Left colon (tissue), 2 donors: ENCODE measurements around the gene TTLL9. TPM values are rescaled to one million over a fixed set of nuclear protein-coding genes. Genes with fewer than 3 reads are reported as not detected.

Source experiments
- ATAC-seq: fragments of 200-7000 bp; cut with Tn5 transposase; one replicate; pipeline ENCODE4 v1.9.1; 2020; ENCODE audit warnings: mild to moderate bottlenecking, moderate library complexity
- DNase-seq, 2 donors: peaks; one replicate each; pipeline ENCODE4 v3.0.0-alpha.2; 2020
- intact Hi-C, 2 donors: fragments of 100-400 bp; cut with DNase I in 1 of 2; cut with micrococcal nuclease in 1 of 2; formaldehyde crosslinking; loops; one replicate each; pipeline versions ENCODE4 v1.11.2 to v1.14.0; 2022; cut with DNase I, micrococcal nuclease
- total RNA-seq, 2 donors: library from RNA; stranded (reverse); fragmentation: NEBNext Ultra II Directional; extraction: Animal tissue kit (Norgen Biotek cat#: 25700); gene quantifications; one replicate each; pipeline ENCODE4 v1.2.1, GENCODE V29; 2021
- donor health status: DM: no; HTN: no; CAD: no.
- donor health status: DM: yes; HTN: yes; CAD: no.

TTLL9 gene
- total RNA-seq, 2 donors from 2014 or later: 0.14 TPM; not detected in 1

DNA sequence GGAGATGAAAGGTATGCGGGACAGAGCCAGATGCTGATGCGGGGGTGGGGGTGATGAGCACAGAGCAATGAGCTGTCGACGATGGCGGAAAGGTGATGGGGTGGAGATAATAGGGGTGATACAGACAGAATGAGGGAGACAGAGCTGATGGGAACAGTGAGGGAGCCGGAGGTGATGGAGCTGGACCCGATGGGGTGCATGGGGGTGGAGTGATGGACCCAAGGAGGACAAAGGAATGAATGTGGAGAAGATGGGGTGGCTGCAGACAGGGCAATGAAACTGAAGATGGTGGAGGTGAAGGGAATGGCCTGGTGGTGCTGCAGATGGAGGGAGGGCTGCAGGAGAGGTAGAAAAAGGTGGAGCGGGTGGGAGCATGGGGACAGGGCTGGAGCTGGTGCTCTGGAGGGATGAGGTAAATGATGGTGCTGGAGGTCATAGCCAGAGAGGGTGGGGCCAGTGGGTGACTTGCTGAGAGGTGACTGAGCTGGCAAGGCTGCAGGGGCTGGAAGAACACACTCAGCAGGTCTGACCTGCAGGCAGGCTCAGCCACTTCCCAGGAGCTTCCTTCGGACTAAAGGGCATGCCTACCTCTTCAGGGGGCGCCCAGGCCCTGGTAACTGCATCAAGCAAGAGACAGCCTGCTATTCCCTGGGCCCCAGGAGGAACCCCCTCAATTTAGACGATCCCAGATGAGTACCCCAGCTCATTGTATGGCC is 19.0 kb upstream of the TTLL9 start:
- intact Hi-C loops: no loop called here
- ATAC-seq: no peak
- no peak for DNase-seq

DNA sequence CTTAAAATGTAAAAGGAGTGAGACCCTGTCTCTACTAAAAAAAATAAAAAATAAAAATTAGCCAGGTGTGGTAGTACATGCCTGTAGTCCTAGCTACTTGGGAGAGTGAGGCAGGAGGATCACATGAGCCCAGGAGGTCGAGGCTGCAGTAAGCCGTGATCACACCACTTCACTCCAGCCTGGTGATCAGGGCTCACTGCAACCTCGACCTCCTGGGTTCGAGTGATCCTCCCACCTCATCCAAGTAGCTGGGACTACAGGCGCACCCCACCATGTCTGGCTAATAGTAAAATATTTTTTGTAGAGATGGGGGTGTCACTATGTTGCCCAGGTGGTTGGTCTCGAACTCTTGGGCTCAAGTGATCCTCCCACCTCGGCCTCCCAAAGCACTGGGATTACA is 17.0 kb upstream of the TTLL9 start:
- intact Hi-C loops: loop anchor here in 1 of 2 donors (2.0 kb wide), 1 partner anchor 99 kb away; the partner anchor contains the start of gene PDRG1
- no peak for ATAC-seq
- no peak for DNase-seq

DNA sequence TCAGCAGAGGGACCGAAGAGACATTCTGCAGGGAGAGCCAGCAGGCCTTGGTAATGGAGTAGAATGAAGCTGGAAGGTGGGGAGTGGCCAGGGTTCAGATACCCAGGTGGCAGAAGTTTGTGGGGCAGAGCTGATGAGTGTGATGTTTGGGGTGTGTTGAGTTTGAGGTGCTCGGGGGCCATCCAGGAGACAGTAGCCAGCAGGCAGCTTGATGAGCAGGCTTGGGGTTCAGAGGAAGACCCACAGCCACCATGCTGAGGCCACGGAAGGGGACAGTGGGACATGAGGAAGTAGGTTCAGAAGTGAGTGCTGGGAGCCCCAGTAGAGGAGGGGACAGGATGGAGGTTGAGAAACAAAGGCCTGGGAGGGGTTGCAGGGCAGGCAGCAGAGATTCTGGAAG is 13.9 kb upstream of the TTLL9 start:
- intact Hi-C loops: no loop called here
- ATAC-seq: no peak
- no peak for DNase-seq

DNA sequence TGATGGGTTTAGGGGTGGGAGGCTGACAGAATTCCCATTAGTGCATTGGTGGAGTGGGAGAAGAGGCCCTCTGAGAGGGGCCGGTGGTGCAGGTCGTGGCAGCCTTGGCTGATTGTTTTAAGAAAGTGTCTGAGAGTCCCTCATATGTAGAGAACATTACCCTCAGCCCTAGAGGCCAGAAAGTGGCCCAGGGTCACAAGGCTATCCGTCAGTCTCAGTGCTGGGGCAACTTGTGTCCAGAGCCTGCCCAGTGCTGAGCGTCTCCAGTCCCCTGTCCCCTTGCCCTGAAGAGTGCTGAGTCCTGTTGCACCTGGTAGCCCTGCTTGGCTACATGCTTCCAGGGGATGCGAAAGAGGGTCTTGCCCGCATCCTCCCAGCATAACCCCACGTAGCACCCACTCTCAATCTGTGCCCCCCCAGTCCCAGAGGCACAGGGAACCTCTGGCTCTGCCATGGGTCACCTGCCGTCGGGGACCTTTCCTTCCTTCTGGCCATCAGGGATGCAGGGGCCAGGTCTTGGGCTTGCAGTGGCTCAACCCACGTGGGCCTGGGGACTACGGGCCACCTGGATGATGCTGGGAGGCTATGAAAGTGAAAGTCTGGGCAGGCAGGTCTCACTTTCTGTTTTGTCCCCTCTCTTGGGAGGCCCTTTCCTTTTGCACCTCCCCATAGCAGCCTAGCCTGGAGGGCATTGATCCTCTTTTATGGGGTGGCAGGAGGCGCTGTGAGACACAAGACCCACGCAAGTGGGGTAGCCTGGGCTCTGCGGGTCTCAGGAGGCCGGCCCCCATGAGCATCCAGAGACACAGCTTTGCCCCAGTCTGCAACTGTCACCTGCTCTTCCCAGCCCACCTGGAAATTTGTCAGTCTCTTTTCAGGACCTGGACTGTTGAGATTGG is 12.3 kb upstream of the TTLL9 start:
- peak in 1 of 2 donors; percentile 16 for DNase-seq
- ATAC-seq: no peak
- intact Hi-C loops: no loop called here

DNA sequence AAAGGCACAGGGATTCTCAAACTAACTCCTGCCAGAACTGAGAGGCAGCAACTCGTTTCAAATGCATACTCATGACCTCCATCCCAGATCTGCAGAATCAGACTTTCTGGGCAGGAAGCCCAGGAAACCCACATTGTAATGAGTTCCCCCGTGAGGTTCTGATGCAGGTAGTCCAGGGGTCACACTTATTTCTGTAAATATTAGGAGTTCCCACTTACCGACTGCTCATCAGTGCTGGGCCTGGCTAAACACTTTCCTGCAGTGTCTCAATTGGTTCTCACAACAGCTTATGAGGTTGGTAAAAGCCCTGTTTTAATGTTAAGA is 11.7 kb upstream of the TTLL9 start:
- intact Hi-C loops: no loop called here
- DNase-seq (no peak), ATAC-seq (no peak)

DNA sequence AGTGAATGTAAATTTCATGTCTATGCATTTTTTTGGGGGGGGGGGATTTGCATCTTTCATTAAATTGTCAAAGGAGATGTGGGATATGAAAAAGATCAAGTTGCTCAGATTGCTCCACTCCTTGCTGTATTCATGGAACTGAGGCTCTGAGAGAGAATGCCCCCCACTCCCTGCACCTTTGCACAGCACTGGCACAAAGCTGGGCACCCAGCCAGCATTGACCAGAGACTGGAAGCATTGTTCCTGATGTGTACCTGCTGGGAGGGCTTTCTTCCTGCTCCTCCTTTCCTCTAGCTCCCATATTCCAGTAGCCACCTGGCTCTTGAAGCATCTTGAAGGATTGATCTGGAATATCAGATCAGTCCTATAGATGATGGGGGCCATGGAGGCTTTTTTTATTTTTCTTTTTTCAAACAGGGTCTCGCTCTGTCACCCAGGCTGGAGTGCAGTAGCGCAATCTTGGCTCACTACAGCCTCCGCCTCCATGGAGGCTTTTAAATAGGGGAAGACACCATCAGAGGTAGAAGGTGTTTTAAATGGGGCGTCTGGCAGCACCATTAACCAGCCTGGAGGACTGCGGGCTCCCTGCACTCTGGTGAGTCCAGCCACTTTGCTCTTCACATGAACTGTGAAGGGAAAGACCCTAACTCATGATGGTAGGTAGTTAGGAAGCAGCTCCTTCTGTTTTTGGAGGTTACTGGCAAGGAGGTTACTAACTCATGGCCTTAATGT is 11.0 kb upstream of the TTLL9 start:
- intact Hi-C loops: no loop called here
- no peak for ATAC-seq
- DNase-seq: peak in 1 of 2 donors; percentile 18

DNA sequence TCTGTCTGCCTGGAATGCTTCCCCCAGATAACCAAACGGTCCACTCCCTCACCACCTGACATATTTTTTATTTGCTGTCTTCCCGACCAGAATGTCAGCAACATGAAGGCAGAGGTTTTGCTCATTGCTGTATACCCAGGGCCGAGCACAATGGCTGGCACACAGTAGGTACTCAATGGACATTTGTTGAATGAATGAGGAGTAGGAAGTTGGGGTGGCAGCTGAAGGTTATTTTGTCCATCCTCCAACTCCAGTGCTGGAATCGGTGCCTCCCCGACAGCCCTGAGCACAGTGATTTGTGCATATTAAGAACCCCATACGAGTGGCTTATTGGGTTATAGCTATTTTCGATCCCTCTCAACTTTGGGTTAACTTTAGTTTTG is 10.4 kb upstream of the TTLL9 start:
- DNase-seq: no peak
- intact Hi-C loops: no loop called here

DNA sequence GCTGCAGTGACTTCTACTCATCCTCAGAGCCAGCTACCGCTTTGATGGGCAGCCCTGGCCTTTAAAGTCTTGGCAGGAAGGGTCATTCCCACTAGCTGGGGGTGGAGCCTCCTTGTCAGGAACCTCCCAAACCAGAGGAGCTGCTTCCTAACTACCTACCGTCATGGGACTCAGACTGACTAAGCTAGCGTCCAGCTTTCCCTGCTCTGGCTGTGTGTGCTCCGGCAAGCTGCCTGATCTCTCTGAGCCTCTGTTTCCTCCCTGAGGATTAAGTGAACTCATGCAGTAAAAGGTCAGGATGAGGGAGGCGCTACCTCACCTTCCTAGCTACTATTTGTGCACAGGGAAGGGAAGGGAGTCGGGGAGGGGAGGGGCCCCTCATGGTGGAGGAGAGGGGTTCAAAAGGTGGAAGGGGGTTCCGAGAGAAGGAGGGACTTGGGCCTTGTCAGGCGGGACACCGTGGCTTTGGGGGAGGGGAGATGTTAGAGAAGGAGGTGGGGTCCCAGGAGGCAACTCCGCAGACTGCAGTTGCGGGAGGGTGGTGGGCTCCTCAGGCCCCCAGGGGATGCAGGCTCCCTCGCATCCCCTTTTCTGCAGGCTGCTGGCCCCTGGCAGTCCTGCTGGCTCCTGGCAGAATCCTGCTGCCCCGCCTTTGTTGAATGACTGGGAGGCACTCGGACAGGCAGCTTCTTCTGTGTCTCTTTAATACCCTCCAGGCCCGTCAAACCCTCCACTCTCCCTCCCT is 9.9 kb upstream of the TTLL9 start:
- intact Hi-C loops: no loop called here
- DNase-seq: peak in 1 of 2 donors; percentile 27
- peak; percentile 58 for ATAC-seq

More for the DNA sequence above, 10.4 kb upstream of the TTLL9 start:
- no peak for ATAC-seq

DNA sequence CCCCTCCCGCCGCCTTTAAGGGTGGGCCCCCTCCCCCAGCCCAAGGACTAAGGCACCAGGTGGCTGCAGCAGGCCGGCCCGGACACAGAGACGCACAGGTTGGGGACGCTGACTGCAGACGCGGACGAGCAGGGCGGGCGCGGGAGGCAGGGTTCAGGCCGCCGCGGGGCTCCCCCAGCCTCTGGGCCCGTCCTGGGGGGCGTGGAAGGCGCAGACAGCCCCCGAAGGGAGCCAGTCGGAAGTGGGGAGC is 9.4 kb upstream of the TTLL9 start:
- intact Hi-C loops: no loop called here
- ATAC-seq (peak; percentile 41), DNase-seq (peak in 1 of 2 donors; percentile 29)

DNA sequence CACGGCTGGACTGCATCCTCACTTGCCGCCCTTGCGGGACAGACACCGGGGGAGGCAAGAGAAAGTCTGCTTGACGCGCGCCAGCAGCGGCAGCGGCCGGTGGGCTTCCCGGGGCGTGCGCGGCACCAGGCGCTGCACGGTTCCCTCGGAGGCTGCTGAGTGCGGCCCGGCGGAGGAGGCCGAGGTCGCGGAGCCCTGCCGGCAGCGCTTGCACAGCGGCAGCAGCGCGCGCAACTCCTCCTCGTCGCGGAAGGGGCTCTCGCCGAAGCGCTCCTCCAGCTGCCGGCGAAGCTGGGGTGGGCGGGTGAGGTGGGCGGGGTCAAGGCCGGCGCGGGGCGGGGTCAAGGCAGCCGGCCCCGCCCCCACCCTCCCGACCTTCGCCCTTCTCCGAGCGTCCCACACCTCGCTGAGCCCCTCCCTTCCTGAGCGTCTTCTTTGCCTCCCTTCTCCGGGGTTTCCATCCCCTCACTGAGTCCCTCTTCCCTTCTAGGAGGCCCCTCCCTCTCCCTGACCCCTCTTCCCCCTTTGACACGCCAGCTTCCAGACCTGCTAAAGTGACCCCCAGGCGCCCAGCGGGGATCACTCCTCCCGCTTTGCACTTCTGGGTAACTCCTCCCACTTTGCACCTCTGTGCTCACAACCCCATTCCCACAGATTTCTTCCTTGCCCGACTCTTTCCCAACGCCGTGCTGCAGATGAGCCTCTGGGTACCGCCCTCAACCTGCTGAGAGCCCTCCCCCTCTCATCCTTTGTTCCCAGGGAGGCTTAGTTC is 8.9 kb upstream of the TTLL9 start:
- ATAC-seq (peak; percentile 90), DNase-seq (peak; percentile 58 to 72)
- intact Hi-C loops: no loop called here

DNA sequence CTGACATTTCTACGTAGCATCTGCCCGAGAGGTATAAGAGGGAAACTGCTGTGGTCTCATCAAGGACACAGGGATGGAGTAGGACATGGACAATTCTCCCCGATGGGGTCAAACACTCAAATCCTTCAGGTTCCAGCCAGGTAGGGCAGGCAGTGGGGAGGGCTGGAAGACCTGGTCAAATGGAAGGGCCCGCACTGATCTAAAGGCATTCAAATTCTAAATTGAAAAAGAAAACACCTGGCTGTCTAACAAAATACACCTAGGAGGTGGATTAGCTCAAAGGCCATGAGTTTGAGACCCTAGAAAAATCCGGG is 8.3 kb upstream of the TTLL9 start:
- intact Hi-C loops: no loop called here
- ATAC-seq: no peak
- peak in 1 of 2 donors; percentile 19 for DNase-seq

DNA sequence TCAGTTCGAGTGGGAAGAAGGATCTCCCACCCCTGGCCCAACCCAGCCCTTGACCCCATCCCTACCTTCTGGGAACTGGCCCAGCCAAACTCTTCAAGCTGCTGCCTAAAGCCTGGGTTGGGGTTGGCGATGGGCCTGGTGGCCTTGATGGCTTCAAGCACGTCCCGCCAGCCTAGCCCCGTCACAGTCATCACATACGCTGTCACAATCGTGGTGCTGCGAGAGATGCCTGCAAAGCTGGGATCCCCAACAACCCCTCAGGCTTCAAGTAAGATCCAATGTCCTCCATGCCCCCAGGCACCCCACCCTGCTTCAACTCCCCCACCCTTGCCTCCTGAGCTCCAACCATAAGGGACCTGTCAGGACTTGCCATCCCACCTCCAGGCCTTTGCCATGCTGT is 7.9 kb upstream of the TTLL9 start:
- no peak for ATAC-seq
- no peak for DNase-seq
- intact Hi-C loops: no loop called here

DNA sequence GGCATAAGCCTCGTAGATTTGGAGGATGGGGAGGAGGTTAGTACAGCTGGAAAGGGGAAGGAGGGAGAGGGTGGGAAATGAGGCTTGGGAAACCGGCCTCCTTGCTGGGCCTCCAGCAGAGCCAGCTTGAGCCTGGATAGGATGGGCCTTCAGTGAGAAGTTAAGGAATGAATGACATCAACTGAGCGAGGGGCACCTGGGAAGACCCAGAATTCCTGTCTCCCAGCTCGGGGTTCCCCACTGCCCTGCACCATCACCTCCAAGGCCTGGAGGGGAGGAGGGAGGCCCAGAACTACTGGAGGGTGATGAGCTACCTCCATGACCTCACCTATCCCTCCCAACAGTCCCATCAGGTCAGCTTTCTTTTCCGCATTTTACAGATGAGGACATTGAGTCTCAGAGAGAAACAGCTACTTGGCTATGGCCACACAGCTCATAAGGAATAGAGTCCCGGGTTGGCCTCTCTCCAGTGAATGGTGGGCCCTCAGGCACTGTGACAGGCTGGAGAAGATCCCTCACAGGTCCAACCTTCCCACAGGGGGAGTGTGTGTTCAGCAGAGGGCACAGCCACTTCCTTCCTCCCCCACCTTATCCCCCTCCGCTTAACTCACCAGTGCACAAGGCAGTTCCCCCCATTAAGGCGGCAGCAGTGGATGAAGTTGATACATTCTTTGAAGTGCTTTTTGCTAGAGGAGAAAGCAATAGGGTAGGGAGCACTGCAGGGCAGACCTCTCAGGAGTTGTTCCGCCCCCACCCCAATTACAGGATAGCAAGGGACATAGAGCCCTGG is 6.9 kb upstream of the TTLL9 start:
- intact Hi-C loops: no loop called here
- DNase-seq (no peak), ATAC-seq (no peak)

DNA sequence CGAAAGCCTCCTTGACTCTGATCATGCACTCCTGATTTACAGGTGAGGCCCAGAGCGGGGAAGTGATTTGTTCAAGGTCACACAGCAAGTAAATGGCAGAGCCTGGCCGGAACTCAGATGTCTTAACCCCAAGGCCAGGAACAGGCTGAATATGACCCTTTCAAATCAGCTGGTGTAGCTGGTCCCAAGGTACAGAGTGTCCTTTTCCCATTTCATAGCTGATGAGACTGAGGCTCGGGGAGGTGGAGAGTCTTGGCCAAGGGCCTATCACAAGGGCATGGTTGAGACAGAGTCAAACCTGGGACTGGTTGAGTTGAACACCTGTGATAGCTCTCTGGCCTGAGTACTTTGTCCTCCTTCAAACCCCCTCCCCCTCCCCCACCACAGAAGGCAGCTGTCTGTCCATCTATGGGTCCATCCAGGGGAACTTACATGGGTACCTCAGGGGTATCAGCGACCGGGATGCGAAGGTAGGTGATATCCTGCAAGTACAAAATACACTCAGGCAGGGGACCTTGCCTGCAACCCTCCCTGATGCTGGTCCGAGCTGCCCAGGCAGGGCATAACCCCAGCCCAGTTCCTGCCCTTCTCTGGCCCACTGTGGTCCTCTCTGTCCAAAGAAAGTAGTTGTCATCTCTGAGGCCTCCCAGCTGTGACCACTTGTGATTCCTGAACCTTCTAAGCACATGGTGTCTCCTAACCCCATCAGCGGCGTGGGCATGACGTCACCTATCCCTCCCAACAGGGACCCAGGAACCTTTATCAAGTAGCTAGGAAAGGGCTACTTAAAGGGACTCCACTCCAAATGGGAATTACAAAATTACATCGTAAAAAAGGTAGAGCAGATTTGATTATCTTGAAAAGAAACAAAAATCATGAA is 5.7 kb upstream of the TTLL9 start:
- intact Hi-C loops: no loop called here
- ATAC-seq (no peak), DNase-seq (peak in 1 of 2 donors; percentile 9)

DNA sequence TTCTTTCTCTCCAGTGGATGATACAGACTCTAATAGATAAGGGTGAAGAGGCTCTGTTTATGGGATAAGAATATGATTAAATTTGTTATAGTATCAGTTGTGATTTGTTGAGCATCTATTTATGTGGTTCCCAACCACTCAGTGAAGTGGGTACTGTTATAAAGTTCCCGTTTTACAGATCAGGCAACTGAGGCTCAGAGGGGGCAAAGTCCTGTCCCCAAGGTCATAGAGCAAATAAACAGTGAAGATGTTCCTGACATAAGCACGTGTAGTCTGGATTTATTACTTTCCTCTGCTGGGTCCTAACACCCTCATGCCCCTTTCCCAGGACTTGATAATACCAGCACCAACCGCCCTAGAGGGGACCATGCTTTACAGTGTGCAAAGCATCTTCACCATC is 4.2 kb upstream of the TTLL9 start:
- ATAC-seq: no peak
- intact Hi-C loops: no loop called here
- DNase-seq: no peak

DNA sequence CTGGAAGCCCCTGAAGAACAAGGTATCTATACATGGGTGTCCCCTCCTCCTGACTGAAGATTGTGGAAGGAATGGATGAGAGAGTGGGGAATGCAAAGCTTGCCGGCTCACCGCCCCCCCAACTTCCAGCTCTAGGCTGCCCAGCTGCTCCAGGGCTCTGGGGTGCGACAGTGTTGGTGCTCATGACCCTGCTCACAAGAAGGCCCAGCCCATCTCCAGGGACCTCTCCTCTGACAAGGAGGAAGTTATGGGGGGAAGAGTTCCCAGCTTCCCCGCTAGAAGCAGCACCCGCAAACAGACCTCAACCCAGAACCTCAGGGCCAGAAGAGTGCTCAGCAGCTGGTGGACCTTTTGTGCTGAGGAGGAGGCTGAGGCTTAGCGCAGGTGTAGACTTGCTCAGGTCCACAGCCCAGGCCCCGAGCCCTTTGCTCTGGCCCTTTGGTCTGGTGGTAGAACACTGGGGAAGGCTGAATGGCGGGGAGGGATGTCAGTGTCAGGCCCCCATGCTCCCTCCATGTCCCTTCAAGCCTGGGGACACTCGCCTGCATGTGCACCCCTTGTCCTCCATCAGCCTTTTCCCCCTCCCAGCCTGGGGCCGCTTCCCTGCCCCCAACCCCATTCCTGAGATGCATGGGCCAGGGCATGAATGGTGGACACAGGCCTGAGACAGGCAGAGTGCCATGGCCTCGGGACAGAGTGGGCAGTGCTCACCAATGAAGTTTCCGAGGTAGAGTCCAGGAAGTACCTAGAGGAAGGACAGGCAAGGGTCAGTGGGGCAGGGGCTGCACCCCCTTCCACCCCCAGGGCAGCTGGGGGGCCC is 1.4 kb upstream of the TTLL9 start:
- no peak for ATAC-seq
- intact Hi-C loops: no loop called here
- no peak for DNase-seq

DNA sequence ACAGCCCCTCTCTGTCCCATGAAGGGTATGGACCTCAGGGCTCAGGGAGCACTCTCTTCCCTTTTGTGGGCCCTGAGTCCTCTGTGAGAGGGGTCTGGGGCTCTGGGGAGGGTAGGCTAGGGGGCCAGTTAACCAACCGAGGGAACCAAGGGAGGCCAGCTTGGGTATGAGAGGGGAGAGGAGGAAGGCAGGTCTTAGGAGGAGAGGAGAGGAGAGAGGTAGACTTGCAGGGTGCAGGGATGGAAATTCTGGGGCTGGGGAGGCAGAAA is 827 bp upstream of the TTLL9 start:
- intact Hi-C loops: no loop called here
- DNase-seq (no peak), ATAC-seq (no peak)
